Right forelimb (tissue), 1 donor: ENCODE measurements around the gene GREB1L.
"Not testable (repeated sequence)": the region's sequence is repeated elsewhere in the genome, so short reads cannot be mapped to it uniquely, and the experiment has no call there.

ENCODE experiments used
- DNase-seq: peaks from one replicate; pipeline ENCODE4 v3.0.0-alpha.2; 2018

The GREB1L gene

GRCh38 chr18:21265971-21266673 lies 24.1 kb downstream of the GREB1L start:
- no peak for DNase-seq

- DNase-seq: no peak
Measured at GRCh38 chr18:21267400-21267799, 25.4 kb downstream of the GREB1L start.

- no peak for DNase-seq
Measured at GRCh38 chr18:21269349-21269748, 27.3 kb downstream of the GREB1L start.

- DNase-seq: no peak
Measured at GRCh38 chr18:21270453-21270852, 28.4 kb downstream of the GREB1L start.

- no peak for DNase-seq
Measured at GRCh38 chr18:21272016-21272579, 30.1 kb downstream of the GREB1L start.

GRCh38 chr18:21273568-21273967 lies 31.5 kb downstream of the GREB1L start:
- no peak for DNase-seq

GRCh38 chr18:21275645-21276044 lies 33.6 kb downstream of the GREB1L start:
- no peak for DNase-seq

GRCh38 chr18:21277578-21277977 lies 35.5 kb downstream of the GREB1L start:
- no peak for DNase-seq

- not testable (repeated sequence) for DNase-seq
Measured at GRCh38 chr18:21278218-21278617, 36.2 kb downstream of the GREB1L start.

- DNase-seq: no peak
Measured at GRCh38 chr18:21281603-21282002, 39.6 kb downstream of the GREB1L start.

GRCh38 chr18:21284540-21284939 lies 42.5 kb downstream of the GREB1L start:
- DNase-seq: no peak

- no peak for DNase-seq
Measured at GRCh38 chr18:21289827-21290226, 47.8 kb downstream of the GREB1L start.

GRCh38 chr18:21291106-21291505 lies 49.1 kb downstream of the GREB1L start:
- no peak for DNase-seq

GRCh38 chr18:21293479-21293878 lies 51.4 kb downstream of the GREB1L start:
- DNase-seq: no peak

- no peak for DNase-seq
Measured at GRCh38 chr18:21295101-21295500, 53.1 kb downstream of the GREB1L start.

- DNase-seq: no peak
Measured at GRCh38 chr18:21296045-21296444, 54.0 kb downstream of the GREB1L start.

GRCh38 chr18:21298351-21298750 lies 56.3 kb downstream of the GREB1L start:
- no peak for DNase-seq

- no peak for DNase-seq
Measured at GRCh38 chr18:21300035-21300907, 58.2 kb downstream of the GREB1L start.

GRCh38 chr18:21300908-21301200 lies 58.8 kb downstream of the GREB1L start:
- no peak for DNase-seq

GRCh38 chr18:21303445-21303844 lies 61.4 kb downstream of the GREB1L start:
- no peak for DNase-seq

- no peak for DNase-seq
Measured at GRCh38 chr18:21303895-21304294, 61.9 kb downstream of the GREB1L start.

GRCh38 chr18:21305621-21306020 lies 63.6 kb downstream of the GREB1L start:
- no peak for DNase-seq

- no peak for DNase-seq
Measured at GRCh38 chr18:21306368-21306767, 64.3 kb downstream of the GREB1L start.

- DNase-seq: no peak
Measured at GRCh38 chr18:21307578-21307977, 65.5 kb downstream of the GREB1L start.
